ENCODE results near the gene SRGAP1.

DNA sequence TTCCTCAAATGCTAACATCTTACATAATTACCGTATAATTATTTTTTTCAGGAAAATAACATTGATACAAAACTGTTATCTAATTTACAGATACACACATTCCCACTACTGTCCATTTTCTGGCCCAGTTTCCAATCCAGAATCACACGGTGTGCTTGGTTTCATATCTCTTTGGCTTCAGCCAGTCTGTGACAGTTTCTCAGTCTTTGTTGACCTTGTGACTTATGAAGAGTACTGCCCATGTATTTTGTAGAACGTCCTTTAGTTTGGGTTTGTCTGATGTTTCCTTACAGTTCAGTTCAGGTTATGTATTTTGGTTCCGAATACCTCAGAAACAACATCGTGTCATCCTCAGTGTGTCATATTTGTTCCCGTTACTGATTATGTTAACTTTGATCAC lies 48.6 kb upstream of the SRGAP1 start:
- no peak for TF ChIP-seq EZH2phosphoT487 (IDR thresholded peaks at IDR 0.05; ENCODE audit: insufficient read depth, low read depth)
- no peak for TF ChIP-seq EZH2 (IDR thresholded peaks at IDR 0.05; ENCODE audit: insufficient read depth, poor library complexity, severe bottlenecking)
